B cell (primary cell): ENCODE data around the gene APOM. TPM values are rescaled to one million over a fixed set of nuclear protein-coding genes. Genes with fewer than 3 reads are reported as not detected.
A peak's percentile ranks its signal among the peaks of the same experiment; 100 is the strongest.

Source experiments
- ATAC-seq: fragments of 200-7000 bp; cut with Tn5 transposase; one replicate; pipeline ENCODE4 v1.10.0; 2021; ENCODE audit warnings: low read depth, mild to moderate bottlenecking, moderate number of reproducible peaks, moderate library complexity
- CTCF ChIA-PET: fragments of 350-600 bp; sonication (Branson Sonifier 250); formaldehyde crosslinking; loops from one replicate; lab custom pipeline; 2021; ENCODE audit warnings: antibody characterized with exemption, inconsistent platforms; lab: Charles Lee
- POLR2A ChIA-PET: fragments of 350-600 bp; sonication (Branson Sonifier 250); formaldehyde crosslinking; loops from one replicate; lab custom pipeline; 2021; ENCODE audit warnings: antibody characterized with exemption; lab: Charles Lee
- DNase-seq: peaks from one replicate; pipeline ENCODE4 v3.0.0; 2013
- H2AFZ ChIP-seq: 2 replicates; pipeline ENCODE4 v1.6.1; 2012; ENCODE audit warnings: mild to moderate bottlenecking, low read depth, low read length; ENCODE audit not compliant: insufficient read depth, poor library complexity, severe bottlenecking
- H3K27ac ChIP-seq, 2 donors: 1 replicate in 1 of 2; 2 replicates in 1 of 2; pipeline ENCODE4 v1.5.1; 2012 to 2013; ENCODE audit warnings: low read length in 2 of 2, mild to moderate bottlenecking in 2 of 2, moderate library complexity in 1 of 2
- H3K27me3 ChIP-seq, 4 experiments: fragments of 200-600 bp in 1 of 4; sonication (generic) in 1 of 4; replicated peaks in 1 of 4; 1 replicate in 2 of 4; 2 replicates in 2 of 4; pipeline versions ENCODE4 v1.6.1 to v1.7.0; 2013 to 2016; ENCODE audit warnings: low read length in 3 of 4, mild to moderate bottlenecking in 2 of 4, mixed read lengths in 1 of 4, moderate library complexity in 1 of 4; ENCODE audit not compliant: insufficient read depth in 4 of 4, control insufficient read depth in 3 of 4; ENCODE audit errors: control extremely low read depth in 1 of 4
- H3K36me3 ChIP-seq, 2 experiments: replicated peaks in 1 of 2; 1 replicate in 1 of 2; 2 replicates in 1 of 2; pipeline versions ENCODE4 v1.6.1 to v1.7.1; 2013; ENCODE audit warnings: low read length in 1 of 2; ENCODE audit not compliant: insufficient read depth in 2 of 2, control insufficient read depth in 1 of 2; ENCODE audit errors: control extremely low read depth in 1 of 2, extremely low read depth in 1 of 2
- H3K4me1 ChIP-seq, 2 donors: fragments of 200-600 bp in 1 of 2; sonication (generic) in 1 of 2; 1 replicate in 1 of 2; 2 replicates in 1 of 2; pipeline versions ENCODE4 v1.5.1 to v1.6.1; 2013 to 2017; ENCODE audit warnings: low read length in 2 of 2; ENCODE audit not compliant: control insufficient read depth in 2 of 2, insufficient read depth in 2 of 2
- H3K4me2 ChIP-seq: replicated peaks from 2 replicates; pipeline ENCODE3; 2012; ENCODE audit warnings: mild to moderate bottlenecking, low read depth, low read length; ENCODE audit not compliant: poor library complexity, severe bottlenecking
- H3K4me3 ChIP-seq, 5 experiments: fragments of 200-600 bp in 1 of 5; sonication (generic) in 1 of 5; 1 replicate in 3 of 5; 2 replicates in 2 of 5; pipeline versions ENCODE4 v1.5.1 to v1.7.0; 2011 to 2016; ENCODE audit warnings: low read length in 4 of 5, mild to moderate bottlenecking in 4 of 5, low read depth in 2 of 5, control low read depth in 1 of 5, moderate library complexity in 1 of 5; ENCODE audit not compliant: insufficient read depth in 1 of 5; ENCODE audit errors: control extremely low read depth in 1 of 5, extremely low read depth in 1 of 5
- H3K79me2 ChIP-seq: fragments of 200-600 bp; sonication (generic); one replicate; pipeline ENCODE4 v1.6.0; 2016; ENCODE audit warnings: low read length; ENCODE audit not compliant: control insufficient read depth, insufficient read depth
- H3K9ac ChIP-seq: fragments of 200-600 bp; sonication (generic); 2 replicates; pipeline ENCODE4 v1.6.1; 2017; ENCODE audit warnings: mild to moderate bottlenecking, low read length, moderate library complexity
- H3K9me3 ChIP-seq, 3 donors: one replicate each; pipeline versions ENCODE4 v1.6.1 to v1.7.1; 2013; ENCODE audit warnings: low read length in 2 of 3; ENCODE audit not compliant: control insufficient read depth in 2 of 3, insufficient read depth in 1 of 3; ENCODE audit errors: control extremely low read depth in 1 of 3
- H4K20me1 ChIP-seq: 2 replicates; pipeline ENCODE4 v1.6.0; 2012; ENCODE audit warnings: mild to moderate bottlenecking, low read length; ENCODE audit not compliant: insufficient read depth, control insufficient read depth, poor library complexity, severe bottlenecking
- H3K27ac Mint-ChIP-seq: one replicate; pipeline ENCODE4 v1.8.0; 2021; ENCODE audit warnings: mixed read lengths
- H3K27me3 Mint-ChIP-seq: one replicate; pipeline ENCODE4 v1.8.0; 2021; ENCODE audit warnings: mixed read lengths
- H3K4me1 Mint-ChIP-seq: one replicate; pipeline ENCODE4 v1.8.0; 2021; ENCODE audit warnings: mixed read lengths
- H3K4me3 Mint-ChIP-seq: one replicate; pipeline ENCODE4 v1.8.0; 2021; ENCODE audit warnings: mixed read lengths
- H3K9me3 Mint-ChIP-seq: one replicate; pipeline ENCODE4 v1.8.0; 2022; ENCODE audit warnings: mixed read lengths; ENCODE audit not compliant: insufficient read depth
- EZH2 ChIP-seq: IDR thresholded peaks from 2 replicates; pipeline ENCODE4 v1.6.1; 2012; ENCODE audit warnings: borderline replicate concordance, low read depth, mild to moderate bottlenecking, moderate library complexity, low read length; ENCODE audit not compliant: insufficient read depth, poor library complexity, severe bottlenecking
- WGBS: methylation state at CpG from one replicate; pipeline ENCODE4 v1.1.5; 2013; ENCODE audit warnings: missing lambda C conversion rate; ENCODE audit not compliant: insufficient coverage; 5-methylcytosine and 5-hydroxymethylcytosine counted together
- intact Hi-C: fragments of 100-400 bp; cut with micrococcal nuclease; formaldehyde crosslinking; loops from one replicate; pipeline ENCODE4 v1.10.0; 2022
- polyA plus RNA-seq: library from polyadenylated mRNA; depleted of rRNA; stranded (reverse); fragments of >200 nt; gene quantifications from 2 replicates; pipeline ENCODE4 v1.2.3, GENCODE V29; 2012
- total RNA-seq, 2 donors: library from RNA; stranded (reverse); fragments of 120-200 nt in 1 of 2; gene quantifications; 1 replicate in 1 of 2; 2 replicates in 1 of 2; pipeline versions ENCODE4 v1.2.3 to v1.2.4, GENCODE V29; 2013 to 2022
- TF ChIP-seq, protein P1 (sequence below): fragments of 200-600 bp; IDR thresholded peaks from one replicate; pipeline ENCODE4 v1.8.0; 2022; ENCODE audit warnings: antibody characterized with exemption, mild to moderate bottlenecking

Gene APOM
- total and polyA plus RNA-seq, 2 donors (not counting 1 experiment from before 2014, with no cell fraction given): 3.6 to 11.6 TPM

GRCh38 chr6:31681135-31681671 lies 25.5 kb downstream of the APOM start:
- Histone ChIP-seq H3K4me1 (peaks cover 19 to 38% of the 10 kb centered on the region in 2 donors), H2AFZ (peak overlapping the region; percentile 80), H3K9me3 (no peaks in the 10 kb centered on the region), H3K36me3 (peaks cover 0 to 7% of the 10 kb centered on the region in 2 experiments), H3K27ac (peak overlapping the region in 1 of 2 donors; percentile 50), H3K27me3 (no peaks in the 10 kb centered on the region), H3K4me3 (peak overlapping the region; percentile 44 to 69 (median 53)), H3K4me2 (peak overlapping the region; percentile 99), H3K79me2 (no peaks in the 10 kb centered on the region), H4K20me1 (no peaks in the 10 kb centered on the region), H3K9ac (peak overlapping the region; percentile 77)
- Mint-ChIP-seq H3K27ac (peak overlapping the region; percentile 57), H3K4me1 (peaks cover 43% of the 10 kb centered on the region), H3K27me3 (no peaks in the 10 kb centered on the region), H3K4me3 (peak overlapping the region; percentile 88), H3K9me3 (no peaks in the 10 kb centered on the region)
- TF ChIP-seq EZH2: no peak
- TF ChIP-seq, protein P1, sequence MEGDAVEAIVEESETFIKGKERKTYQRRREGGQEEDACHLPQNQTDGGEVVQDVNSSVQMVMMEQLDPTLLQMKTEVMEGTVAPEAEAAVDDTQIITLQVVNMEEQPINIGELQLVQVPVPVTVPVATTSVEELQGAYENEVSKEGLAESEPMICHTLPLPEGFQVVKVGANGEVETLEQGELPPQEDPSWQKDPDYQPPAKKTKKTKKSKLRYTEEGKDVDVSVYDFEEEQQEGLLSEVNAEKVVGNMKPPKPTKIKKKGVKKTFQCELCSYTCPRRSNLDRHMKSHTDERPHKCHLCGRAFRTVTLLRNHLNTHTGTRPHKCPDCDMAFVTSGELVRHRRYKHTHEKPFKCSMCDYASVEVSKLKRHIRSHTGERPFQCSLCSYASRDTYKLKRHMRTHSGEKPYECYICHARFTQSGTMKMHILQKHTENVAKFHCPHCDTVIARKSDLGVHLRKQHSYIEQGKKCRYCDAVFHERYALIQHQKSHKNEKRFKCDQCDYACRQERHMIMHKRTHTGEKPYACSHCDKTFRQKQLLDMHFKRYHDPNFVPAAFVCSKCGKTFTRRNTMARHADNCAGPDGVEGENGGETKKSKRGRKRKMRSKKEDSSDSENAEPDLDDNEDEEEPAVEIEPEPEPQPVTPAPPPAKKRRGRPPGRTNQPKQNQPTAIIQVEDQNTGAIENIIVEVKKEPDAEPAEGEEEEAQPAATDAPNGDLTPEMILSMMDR: no peak
- 0% methylated on average over 37 of the region's 40 CpGs for WGBS
- DNase-seq (peak; percentile 63), ATAC-seq (peak; percentile 48)
- intact Hi-C loops: loop anchor here (1.0 to 2.0 kb wide), 4 partner anchors 22 to 272 kb away; partner anchors contain the start of gene ABHD16A
- CTCF ChIA-PET: interaction anchor here (0.6 to 2.3 kb wide), 18 partner anchors 10 to 498 kb away, joined by 3 to 57 read pairs (median 4); partner anchors contain the start of genes ABHD16A, HSPA1A, HSPA1L and LSM2
- POLR2A ChIA-PET: interaction anchor here (0.5 to 1.5 kb wide), 5 partner anchors 16 to 181 kb away, joined by 3 to 10 read pairs (median 3); partner anchors contain the start of genes ABHD16A and NEU1

GRCh38 chr6:31683591-31683990 lies 27.9 kb downstream of the APOM start:
- H3K9me3 ChIP-seq: no peaks in the 10 kb centered on the region
- peaks cover 25% of the 10 kb centered on the region for H3K4me1 Mint-ChIP-seq
- H4K20me1 ChIP-seq: no peaks in the 10 kb centered on the region
- peaks cover 13 to 31% of the 10 kb centered on the region in 2 donors for H3K4me1 ChIP-seq
- H3K27me3 Mint-ChIP-seq: no peaks in the 10 kb centered on the region
- H3K27me3 ChIP-seq: no peaks in the 10 kb centered on the region
- intact Hi-C loops: no loop called here
- H3K27ac Mint-ChIP-seq: peak overlapping the region; percentile 59
- peaks cover 0 to 31% of the 10 kb centered on the region in 2 experiments for H3K36me3 ChIP-seq
- H3K4me3 ChIP-seq: no peak overlapping the region
- no peak for TF ChIP-seq EZH2
- TF ChIP-seq, protein P1: no peak
- 99% methylated on average over 8 of the region's 13 CpGs for WGBS
- ChIA-PET POLR2A (interaction anchor here (1.0 kb wide), 1 partner anchor 22 kb away, joined by 3 read pairs; no protein-coding TSS in a partner anchor), CTCF (interaction anchor here (0.6 to 1.8 kb wide), 4 partner anchors 40 to 146 kb away, joined by 3 to 9 read pairs (median 4); partner anchors contain the start of gene MPIG6B)
- no peak overlapping the region for H3K4me3 Mint-ChIP-seq
- H2AFZ ChIP-seq: no peak overlapping the region
- H3K27ac ChIP-seq: no peak overlapping the region
- H3K9me3 Mint-ChIP-seq: no peaks in the 10 kb centered on the region
- H3K9ac ChIP-seq: no peak overlapping the region
- no peak overlapping the region for H3K4me2 ChIP-seq
- no peaks in the 10 kb centered on the region for H3K79me2 ChIP-seq
- ATAC-seq (no peak), DNase-seq (no peak)
